Measurements from ENCODE around the gene GRM4. TPM values are rescaled to one million over a fixed set of nuclear protein-coding genes. Genes with fewer than 3 reads are reported as not detected.

The GRM4 gene
- total RNA-seq, 1 donor from 2014 or later: not detected

GRCh38 chr6:33995309-33996119 lies 150.4 kb downstream of the GRM4 start:
- Histone ChIP-seq H3K4me1 (no peaks in the 10 kb centered on the region), H3K4me3 (no peak overlapping the region), H3K27ac (replicated peaks) (no peak overlapping the region), H3K36me3 (no peaks in the 10 kb centered on the region), H3K9me3 (replicated peaks) (peaks cover 13% of the 10 kb centered on the region), H3K27me3 (ENCODE audit: low read depth) (peaks cover 88% of the 10 kb centered on the region)
- intact Hi-C loops (cut with micrococcal nuclease): no loop called here
- TF ChIP-seq, protein P1, sequence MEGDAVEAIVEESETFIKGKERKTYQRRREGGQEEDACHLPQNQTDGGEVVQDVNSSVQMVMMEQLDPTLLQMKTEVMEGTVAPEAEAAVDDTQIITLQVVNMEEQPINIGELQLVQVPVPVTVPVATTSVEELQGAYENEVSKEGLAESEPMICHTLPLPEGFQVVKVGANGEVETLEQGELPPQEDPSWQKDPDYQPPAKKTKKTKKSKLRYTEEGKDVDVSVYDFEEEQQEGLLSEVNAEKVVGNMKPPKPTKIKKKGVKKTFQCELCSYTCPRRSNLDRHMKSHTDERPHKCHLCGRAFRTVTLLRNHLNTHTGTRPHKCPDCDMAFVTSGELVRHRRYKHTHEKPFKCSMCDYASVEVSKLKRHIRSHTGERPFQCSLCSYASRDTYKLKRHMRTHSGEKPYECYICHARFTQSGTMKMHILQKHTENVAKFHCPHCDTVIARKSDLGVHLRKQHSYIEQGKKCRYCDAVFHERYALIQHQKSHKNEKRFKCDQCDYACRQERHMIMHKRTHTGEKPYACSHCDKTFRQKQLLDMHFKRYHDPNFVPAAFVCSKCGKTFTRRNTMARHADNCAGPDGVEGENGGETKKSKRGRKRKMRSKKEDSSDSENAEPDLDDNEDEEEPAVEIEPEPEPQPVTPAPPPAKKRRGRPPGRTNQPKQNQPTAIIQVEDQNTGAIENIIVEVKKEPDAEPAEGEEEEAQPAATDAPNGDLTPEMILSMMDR (IDR thresholded peaks at IDR 0.05; ENCODE audit: borderline replicate concordance): no peak
- no peak for DNase-seq

DNA sequence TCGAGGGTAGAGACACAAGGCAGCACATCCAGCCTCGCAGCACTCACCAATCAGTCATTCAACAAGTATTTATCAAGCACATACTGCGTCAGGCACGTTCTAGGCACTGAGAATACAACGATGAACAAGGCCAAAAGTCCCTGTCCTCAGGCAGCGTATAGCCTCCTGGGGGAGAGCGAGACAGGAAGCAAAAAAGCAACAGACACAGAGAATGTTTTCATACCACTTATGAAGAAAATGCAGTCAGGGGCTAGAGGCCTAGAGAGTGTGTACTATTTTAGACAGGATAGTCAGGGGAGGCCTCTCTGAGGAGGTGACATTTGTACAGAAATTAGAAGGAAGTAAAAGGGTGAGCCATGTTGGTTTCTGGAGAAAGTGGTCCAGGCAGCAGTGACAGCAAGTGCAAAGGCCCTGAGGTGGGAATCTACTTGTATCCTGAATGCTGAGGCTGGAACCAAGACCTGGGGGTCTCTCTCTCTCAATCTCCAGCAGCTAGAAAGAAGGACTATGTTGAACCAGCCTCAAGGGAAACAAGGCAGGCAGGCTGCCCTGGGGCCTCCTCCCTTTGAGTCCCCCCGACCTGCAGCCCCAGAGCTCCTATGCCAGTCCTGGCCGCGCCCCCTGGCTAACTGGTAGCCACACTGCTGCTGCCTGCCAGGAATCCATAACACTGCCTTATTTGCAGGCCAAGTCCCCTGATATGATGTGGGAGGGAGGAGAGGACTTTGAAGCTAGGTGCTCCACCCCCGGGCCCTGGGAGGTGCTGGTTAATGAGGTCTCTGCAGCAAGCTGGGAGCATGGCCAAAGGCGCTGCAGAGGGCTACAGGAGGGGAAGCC lies 151.2 kb downstream of the GRM4 start:
- no peak overlapping the region for H3K27ac ChIP-seq (replicated peaks)
- intact Hi-C loops (cut with micrococcal nuclease): no loop called here
- DNase-seq: no peak
- no peaks in the 10 kb centered on the region for H3K36me3 ChIP-seq
- TF ChIP-seq, protein P1 (IDR thresholded peaks at IDR 0.05; ENCODE audit: borderline replicate concordance): no peak
- H3K27me3 ChIP-seq (ENCODE audit: low read depth): peaks cover 88% of the 10 kb centered on the region
- no peak overlapping the region for H3K4me3 ChIP-seq
- peaks cover 13% of the 10 kb centered on the region for H3K9me3 ChIP-seq (replicated peaks)
- no peaks in the 10 kb centered on the region for H3K4me1 ChIP-seq

GRCh38 chr6:33993653-33994471 lies 152.0 kb downstream of the GRM4 start:
- Histone ChIP-seq H3K4me1 (no peaks in the 10 kb centered on the region), H3K36me3 (no peaks in the 10 kb centered on the region), H3K27me3 (ENCODE audit: low read depth) (peaks cover 91% of the 10 kb centered on the region), H3K27ac (replicated peaks) (no peak overlapping the region), H3K4me3 (no peak overlapping the region), H3K9me3 (replicated peaks) (peaks cover 13% of the 10 kb centered on the region)
- TF ChIP-seq, protein P1 (IDR thresholded peaks at IDR 0.05; ENCODE audit: borderline replicate concordance): no peak
- no peak for DNase-seq
- intact Hi-C loops (cut with micrococcal nuclease): no loop called here

DNA sequence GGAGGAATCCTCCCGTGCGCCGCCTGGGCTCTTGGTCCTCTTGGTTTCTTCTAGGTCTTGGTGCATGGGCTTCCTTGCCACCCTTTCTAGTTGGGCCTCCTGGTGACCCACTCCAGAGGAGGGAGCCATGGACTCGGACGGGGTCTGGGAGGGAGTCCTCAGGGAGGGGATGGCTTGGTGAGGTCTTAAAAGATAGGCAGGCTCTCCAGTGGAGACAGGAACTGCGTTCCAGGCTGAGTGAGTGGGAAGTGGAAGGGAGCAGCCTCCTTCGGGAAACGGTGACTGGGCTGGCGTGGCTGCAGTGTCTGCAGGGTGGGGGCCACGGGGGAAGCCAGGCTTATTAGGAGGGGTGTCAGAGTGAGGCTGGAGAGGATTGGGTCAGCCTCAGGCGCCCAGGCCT lies 152.8 kb downstream of the GRM4 start:
- DNase-seq: no peak
- Histone ChIP-seq H3K9me3 (replicated peaks) (peaks cover 13% of the 10 kb centered on the region), H3K27me3 (ENCODE audit: low read depth) (peaks cover 99% of the 10 kb centered on the region), H3K4me1 (no peaks in the 10 kb centered on the region), H3K36me3 (no peaks in the 10 kb centered on the region), H3K4me3 (no peak overlapping the region), H3K27ac (replicated peaks) (no peak overlapping the region)
- intact Hi-C loops (cut with micrococcal nuclease): no loop called here
- TF ChIP-seq, protein P1 (IDR thresholded peaks at IDR 0.05; ENCODE audit: borderline replicate concordance): no peak

DNA sequence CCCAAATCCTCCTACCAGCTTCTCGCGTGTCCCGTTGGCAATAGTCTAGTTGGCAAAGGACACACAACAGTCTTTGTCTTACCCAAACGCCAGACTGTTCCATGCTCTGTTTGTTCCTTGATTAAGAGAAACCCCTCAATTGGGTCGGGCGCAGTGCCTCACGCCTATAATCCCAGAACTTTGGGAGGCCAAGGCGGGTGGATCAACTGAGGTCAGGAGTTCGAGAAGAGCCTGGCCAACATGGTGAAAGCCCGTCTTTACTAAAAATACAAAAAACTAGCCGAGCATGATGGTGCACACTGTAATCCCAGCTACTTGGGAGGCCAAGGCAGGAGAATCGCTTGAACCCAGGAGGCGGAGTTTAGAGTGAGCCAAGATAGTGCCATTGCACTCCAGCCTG lies 153.7 kb downstream of the GRM4 start:
- TF ChIP-seq, protein P1 (IDR thresholded peaks at IDR 0.05; ENCODE audit: borderline replicate concordance): no peak

More for the DNA sequence above, 153.7 kb downstream of the GRM4 start:
- Histone ChIP-seq H3K27ac (replicated peaks) (no peak overlapping the region), H3K4me3 (no peak overlapping the region), H3K27me3 (ENCODE audit: low read depth) (peaks cover 99% of the 10 kb centered on the region), H3K9me3 (replicated peaks) (peaks cover 5% of the 10 kb centered on the region), H3K4me1 (no peaks in the 10 kb centered on the region), H3K36me3 (no peaks in the 10 kb centered on the region)
- intact Hi-C loops (cut with micrococcal nuclease): no loop called here
- DNase-seq: no peak
